SK-N-SH (cell line): ENCODE results near the gene G6PD. TPM values are rescaled to one million over a fixed set of nuclear protein-coding genes. Genes with fewer than 3 reads are reported as not detected.
A peak's percentile ranks its signal among the peaks of the same experiment; 100 is the strongest.

Experiments
- CTCF ChIA-PET: fragments of 300-600, 350-600 bp; formaldehyde crosslinking; extraction: SDS; loops from one replicate; lab custom pipeline; 2021; lab: Yijun Ruan, JAX
- POLR2A ChIA-PET: fragments of 350-600 bp; sonication (Branson Sonifier 250); formaldehyde crosslinking; extraction: SDS; loops from one replicate; lab custom pipeline; 2020; ENCODE audit warnings: antibody characterized with exemption, inconsistent platforms; lab: Yijun Ruan, JAX
- DNase-seq: peaks from one replicate; pipeline ENCODE4 v3.0.0; 2012
- H2AFZ ChIP-seq: fragments of 200-600 bp; sonication (generic); 2 replicates; pipeline ENCODE4 v1.8.1; 2016; ENCODE audit warnings: antibody characterized with exemption, mild to moderate bottlenecking, low read depth
- H3F3A ChIP-seq: fragments of 200-600 bp; sonication (generic); replicated peaks from 2 replicates; pipeline ENCODE3; 2016; ENCODE audit warnings: antibody characterized with exemption, mild to moderate bottlenecking; ENCODE audit not compliant: insufficient read depth
- H3K27ac ChIP-seq, 2 experiments: fragments of 200-500 bp in 1 of 2; fragments of 200-600 bp in 1 of 2; sonication (Bioruptor generic) in 1 of 2; sonication (generic), shearing (Covaris generic) in 1 of 2; 2 replicates each; pipeline versions ENCODE4 v1.5.1 to v1.6.1; 2014 to 2016; ENCODE audit warnings: low read depth in 2 of 2, inconsistent platforms in 1 of 2, low read length in 1 of 2, mild to moderate bottlenecking in 1 of 2, mixed read lengths in 1 of 2
- H3K27me3 ChIP-seq: fragments of 200-600 bp; sonication (generic), shearing (Covaris generic); 2 replicates; pipeline ENCODE4 v1.6.1; 2016; ENCODE audit warnings: mixed run types; ENCODE audit not compliant: insufficient read depth
- H3K36me3 ChIP-seq, 2 experiments: fragments of 200-500 bp in 1 of 2; fragments of 200-600 bp in 1 of 2; sonication (Bioruptor generic) in 1 of 2; sonication (generic) in 1 of 2; replicated peaks in 1 of 2; 2 replicates each; pipeline versions ENCODE3 to v1.5.1; 2014 to 2016; ENCODE audit warnings: low read length in 1 of 2, mild to moderate bottlenecking in 1 of 2; ENCODE audit not compliant: insufficient read depth in 2 of 2, control insufficient read depth in 1 of 2
- H3K4me1 ChIP-seq, 2 experiments: fragments of 200-500 bp in 1 of 2; fragments of 200-600 bp in 1 of 2; sonication (Bioruptor generic) in 1 of 2; sonication (generic), shearing (Covaris generic) in 1 of 2; 2 replicates each; pipeline versions ENCODE4 v1.5.1 to v1.6.1; 2014 to 2016; ENCODE audit warnings: low read depth in 1 of 2, low read length in 1 of 2, mixed run types in 1 of 2; ENCODE audit not compliant: insufficient read depth in 2 of 2, control insufficient read depth in 1 of 2
- H3K4me2 ChIP-seq: fragments of 200-600 bp; sonication (generic), shearing (Covaris generic); 2 replicates; pipeline ENCODE4 v1.6.1; 2017; ENCODE audit warnings: mixed run types
- H3K4me3 ChIP-seq, 2 experiments: fragments of 200-500 bp in 1 of 2; fragments of 200-600 bp in 1 of 2; sonication (Bioruptor generic) in 1 of 2; sonication (generic), shearing (Covaris generic) in 1 of 2; 2 replicates each; pipeline versions ENCODE4 v1.5.1 to v1.8.1; 2014 to 2016; ENCODE audit warnings: low read depth in 2 of 2, inconsistent platforms in 1 of 2, low read length in 1 of 2, mild to moderate bottlenecking in 1 of 2, mixed read lengths in 1 of 2, moderate library complexity in 1 of 2
- H3K79me2 ChIP-seq: fragments of 200-600 bp; sonication (generic); 2 replicates; pipeline ENCODE4 v1.8.1; 2017; ENCODE audit warnings: mild to moderate bottlenecking; ENCODE audit not compliant: insufficient read depth
- H3K9ac ChIP-seq: fragments of 200-600 bp; sonication (generic); 2 replicates; pipeline ENCODE4 v1.6.1; 2017; ENCODE audit warnings: mixed run types
- H3K9me2 ChIP-seq: fragments of 200-600 bp; sonication (generic); 2 replicates; pipeline ENCODE4 v1.6.1; 2017; ENCODE audit warnings: mixed run types
- H3K9me3 ChIP-seq: fragments of 200-600 bp; sonication (generic); 2 replicates; pipeline ENCODE4 v1.6.1; 2017; ENCODE audit warnings: mixed run types, mild to moderate bottlenecking, moderate library complexity
- H4K20me1 ChIP-seq: fragments of 200-600 bp; sonication (generic); 2 replicates; pipeline ENCODE4 v1.6.1; 2017; ENCODE audit warnings: mild to moderate bottlenecking, mixed run types; ENCODE audit not compliant: insufficient read depth
- CHD2 ChIP-seq: fragments of 150-350 bp; IDR thresholded peaks from 2 replicates; pipeline ENCODE4 v1.6.1; 2018; ENCODE audit warnings: low read length; ENCODE audit not compliant: partially characterized antibody
- ELF1 ChIP-seq: IDR thresholded peaks from 2 replicates; pipeline ENCODE4 v1.4.0; 2012
- EZH2phosphoT487 ChIP-seq: fragments of 200-600 bp; sonication (generic); IDR thresholded peaks from 2 replicates; pipeline ENCODE4 v1.6.1; 2017; ENCODE audit warnings: low read depth, mixed run types, mild to moderate bottlenecking, antibody characterized with exemption, moderate library complexity, borderline replicate concordance
- FOSL2 ChIP-seq: IDR thresholded peaks from 2 replicates; pipeline ENCODE4 v1.4.0; 2012; ENCODE audit warnings: low read depth, mild to moderate bottlenecking, moderate library complexity, borderline replicate concordance
- GABPA ChIP-seq: IDR thresholded peaks from 2 replicates; pipeline ENCODE4 v1.4.0; 2012; ENCODE audit warnings: low read depth, mild to moderate bottlenecking
- GATA2 ChIP-seq: sonication (generic); formaldehyde crosslinking; IDR thresholded peaks from 2 replicates; pipeline ENCODE4 v1.5.0; 2020; ENCODE audit warnings: mild to moderate bottlenecking, missing genetic modification reagents
- JUND ChIP-seq: IDR thresholded peaks from 2 replicates; pipeline ENCODE4 v1.4.0; 2012
- MXI1 ChIP-seq: IDR thresholded peaks from 2 replicates; pipeline ENCODE4 v1.6.1; 2012; ENCODE audit warnings: mild to moderate bottlenecking, low read depth, low read length, improper control_type of control experiment
- NFIC ChIP-seq: IDR thresholded peaks from 2 replicates; pipeline ENCODE4 v1.4.0; 2012; ENCODE audit warnings: borderline replicate concordance
- TEAD4 ChIP-seq: IDR thresholded peaks from 2 replicates; pipeline ENCODE4 v1.4.0; 2012; ENCODE audit warnings: mild to moderate bottlenecking, borderline replicate concordance; ENCODE audit not compliant: insufficient read depth
- WGBS: methylation state at CpG from one replicate; pipeline ENCODE4 v1.1.6; 2017; ENCODE audit warnings: low lambda C conversion rate; 5-methylcytosine and 5-hydroxymethylcytosine counted together
- polyA plus RNA-seq, 3 experiments: library from polyadenylated mRNA; depleted of rRNA; stranded (reverse); fragments of >200 nt; gene quantifications; 2 replicates each; pipeline ENCODE4 v1.2.3, GENCODE V29; 2012
- TF ChIP-seq, protein P1 (sequence below): IDR thresholded peaks from 2 replicates; pipeline ENCODE4 v1.4.0; 2012; ENCODE audit warnings: low read depth
- TF ChIP-seq, protein P2 (sequence below): IDR thresholded peaks from 2 replicates; pipeline ENCODE4 v1.4.0; 2012; ENCODE audit warnings: low read depth, borderline replicate concordance
- TF ChIP-seq, protein P3 (sequence below): IDR thresholded peaks from 2 replicates; pipeline ENCODE4; 2012

Gene G6PD
- polyA plus RNA-seq, 1 of the 3 experiments (the other 2 are of a cell fraction) = 131 TPM

DNA sequence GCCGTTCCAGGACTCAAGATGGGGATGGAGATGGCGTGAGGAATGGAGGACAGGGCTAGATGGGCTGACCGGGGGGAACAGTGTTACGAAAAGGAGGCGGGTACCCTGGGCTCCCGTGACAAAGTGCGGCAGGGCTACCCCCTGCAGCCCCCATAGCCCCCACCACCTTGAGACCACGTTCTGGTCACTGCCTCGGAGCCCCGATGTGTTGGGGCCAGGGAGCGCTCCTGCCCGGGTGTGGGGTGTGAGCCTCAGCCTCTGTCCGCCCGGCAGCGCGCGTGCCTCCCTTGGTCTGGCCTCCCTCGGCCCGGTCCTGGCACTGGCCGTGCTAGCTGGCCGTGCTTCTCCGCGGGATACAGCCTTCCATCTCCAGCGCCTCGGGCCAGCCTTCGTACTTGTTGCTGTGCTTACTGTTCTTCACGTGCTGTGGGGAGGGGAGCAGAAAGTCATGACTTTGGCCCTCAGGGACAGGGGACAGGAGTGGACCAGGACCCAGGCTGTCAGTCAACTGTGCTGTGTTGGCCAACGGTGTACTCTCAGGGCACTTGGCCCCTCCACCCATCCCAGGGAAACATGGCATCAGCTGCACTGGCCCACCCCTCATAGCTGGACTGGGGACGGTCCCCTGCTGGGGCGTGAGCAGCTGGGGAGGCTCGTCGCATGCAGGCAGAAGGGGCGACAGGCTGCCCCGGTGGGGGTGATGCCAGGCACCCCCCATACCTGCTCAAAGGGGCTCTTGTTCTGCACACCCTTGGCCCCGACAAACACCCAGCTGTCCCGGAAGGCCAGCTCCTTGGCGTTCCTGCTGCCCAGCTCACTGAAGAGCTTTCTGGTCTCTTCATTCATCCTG is 39.9 kb downstream of the G6PD start:
- Histone ChIP-seq H3K79me2 (no peaks in the 10 kb centered on the region), H4K20me1 (no peaks in the 10 kb centered on the region), H3K27me3 (no peaks in the 10 kb centered on the region; the same call in 1 of the 2 replicates), H2AFZ (no peak overlapping the region), H3K4me3 (no peak overlapping the region), H3K9me2 (no peaks in the 10 kb centered on the region), H3K27ac (no peak overlapping the region), H3K9me3 (no peaks in the 10 kb centered on the region), H3K9ac (no peak overlapping the region), H3K36me3 (no peaks in the 10 kb centered on the region), H3K4me1 (no peaks in the 10 kb centered on the region), H3F3A (no peaks in the 10 kb centered on the region), H3K4me2 (no peak overlapping the region)
- 52% methylated on average over 5 of the region's 37 CpGs for WGBS
- ChIA-PET CTCF (no interaction called here), POLR2A (no interaction called here)
- TF ChIP-seq EZH2phosphoT487 = no peak
- no peak for TF ChIP-seq GATA2 (CRISPR knock-in tag)
- TF ChIP-seq, protein P1, sequence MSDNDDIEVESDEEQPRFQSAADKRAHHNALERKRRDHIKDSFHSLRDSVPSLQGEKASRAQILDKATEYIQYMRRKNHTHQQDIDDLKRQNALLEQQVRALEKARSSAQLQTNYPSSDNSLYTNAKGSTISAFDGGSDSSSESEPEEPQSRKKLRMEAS = no peak
- no peak for TF ChIP-seq MXI1
- TF ChIP-seq FOSL2 = no peak
- no peak for TF ChIP-seq CHD2
- TF ChIP-seq, protein P2, sequence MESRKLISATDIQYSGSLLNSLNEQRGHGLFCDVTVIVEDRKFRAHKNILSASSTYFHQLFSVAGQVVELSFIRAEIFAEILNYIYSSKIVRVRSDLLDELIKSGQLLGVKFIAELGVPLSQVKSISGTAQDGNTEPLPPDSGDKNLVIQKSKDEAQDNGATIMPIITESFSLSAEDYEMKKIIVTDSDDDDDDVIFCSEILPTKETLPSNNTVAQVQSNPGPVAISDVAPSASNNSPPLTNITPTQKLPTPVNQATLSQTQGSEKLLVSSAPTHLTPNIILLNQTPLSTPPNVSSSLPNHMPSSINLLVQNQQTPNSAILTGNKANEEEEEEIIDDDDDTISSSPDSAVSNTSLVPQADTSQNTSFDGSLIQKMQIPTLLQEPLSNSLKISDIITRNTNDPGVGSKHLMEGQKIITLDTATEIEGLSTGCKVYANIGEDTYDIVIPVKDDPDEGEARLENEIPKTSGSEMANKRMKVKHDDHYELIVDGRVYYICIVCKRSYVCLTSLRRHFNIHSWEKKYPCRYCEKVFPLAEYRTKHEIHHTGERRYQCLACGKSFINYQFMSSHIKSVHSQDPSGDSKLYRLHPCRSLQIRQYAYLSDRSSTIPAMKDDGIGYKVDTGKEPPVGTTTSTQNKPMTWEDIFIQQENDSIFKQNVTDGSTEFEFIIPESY = no peak
- no peak for TF ChIP-seq TEAD4
- TF ChIP-seq, protein P3, sequence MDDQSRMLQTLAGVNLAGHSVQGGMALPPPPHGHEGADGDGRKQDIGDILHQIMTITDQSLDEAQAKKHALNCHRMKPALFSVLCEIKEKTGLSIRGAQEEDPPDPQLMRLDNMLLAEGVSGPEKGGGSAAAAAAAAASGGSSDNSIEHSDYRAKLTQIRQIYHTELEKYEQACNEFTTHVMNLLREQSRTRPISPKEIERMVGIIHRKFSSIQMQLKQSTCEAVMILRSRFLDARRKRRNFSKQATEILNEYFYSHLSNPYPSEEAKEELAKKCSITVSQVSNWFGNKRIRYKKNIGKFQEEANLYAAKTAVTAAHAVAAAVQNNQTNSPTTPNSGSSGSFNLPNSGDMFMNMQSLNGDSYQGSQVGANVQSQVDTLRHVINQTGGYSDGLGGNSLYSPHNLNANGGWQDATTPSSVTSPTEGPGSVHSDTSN = no peak
- no peak for TF ChIP-seq ELF1
- TF ChIP-seq GABPA = no peak
- TF ChIP-seq NFIC = no peak
- no peak for DNase-seq

DNA sequence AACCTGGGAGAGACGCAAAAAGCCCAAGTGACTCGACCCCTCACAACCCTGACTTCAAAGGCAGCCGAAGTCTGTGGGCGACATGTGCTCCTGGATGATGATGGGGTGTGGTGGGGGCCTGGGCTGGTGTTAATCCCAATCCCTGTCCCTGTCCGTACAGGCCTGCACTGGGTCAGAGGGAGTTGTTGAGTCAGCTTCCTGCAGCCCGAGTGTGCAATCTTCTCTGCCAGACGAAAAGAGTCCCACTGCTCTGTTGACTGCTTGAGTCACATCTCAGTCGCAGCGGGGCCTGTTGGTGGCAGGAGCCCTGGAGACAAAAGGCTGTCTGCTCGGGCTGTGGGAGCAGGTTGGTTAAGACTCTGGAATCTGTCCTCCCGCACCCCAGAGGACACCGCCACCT is 40.9 kb downstream of the G6PD start:
- H4K20me1 ChIP-seq = no peaks in the 10 kb centered on the region
- no peaks in the 10 kb centered on the region for H3K79me2 ChIP-seq
- no peak overlapping the region; the same call in 1 of the 2 replicates for H3K4me2 ChIP-seq
- no peaks in the 10 kb centered on the region for H3K9me2 ChIP-seq
- no peaks in the 10 kb centered on the region for H3K4me1 ChIP-seq
- H3K27ac ChIP-seq = peak overlapping the region in 1 of 2 experiments; percentile 19; a peak in 2 of 4 replicates
- no peak overlapping the region for H3K4me3 ChIP-seq
- 11% methylated on average over 6 of the region's 12 CpGs for WGBS
- H3F3A ChIP-seq = no peaks in the 10 kb centered on the region
- H2AFZ ChIP-seq = no peak overlapping the region
- CTCF ChIA-PET = no interaction called here
- H3K9ac ChIP-seq = no peak overlapping the region
- DNase-seq = no peak
- H3K9me3 ChIP-seq = no peaks in the 10 kb centered on the region
- no peak for TF ChIP-seq JUND
- TF ChIP-seq MXI1 = no peak
- TF ChIP-seq GATA2 (CRISPR knock-in tag) = no peak
- TF ChIP-seq, protein P2 = no peak
- no peak for TF ChIP-seq EZH2phosphoT487
- H3K27me3 ChIP-seq = peaks cover 6% of the 10 kb centered on the region; the same call in 1 of the 2 replicates
- no peaks in the 10 kb centered on the region for H3K36me3 ChIP-seq
- POLR2A ChIA-PET = no interaction called here
